Activated CD8-positive, alpha-beta memory T cell treated with anti-CD3 and anti-CD28 coated beads for 4 hours (primary cell): ENCODE results near the gene LST1.
"Not testable (repeated sequence)": the region's sequence is repeated elsewhere in the genome, so short reads cannot be mapped to it uniquely, and the experiment has no call there.

Experiments used
- DNase-seq, 2 donors: peaks; one replicate each; pipeline ENCODE4 v3.0.0-alpha.2; 2020; ENCODE audit warnings: low read depth in 2 of 2

The LST1 gene

DNA sequence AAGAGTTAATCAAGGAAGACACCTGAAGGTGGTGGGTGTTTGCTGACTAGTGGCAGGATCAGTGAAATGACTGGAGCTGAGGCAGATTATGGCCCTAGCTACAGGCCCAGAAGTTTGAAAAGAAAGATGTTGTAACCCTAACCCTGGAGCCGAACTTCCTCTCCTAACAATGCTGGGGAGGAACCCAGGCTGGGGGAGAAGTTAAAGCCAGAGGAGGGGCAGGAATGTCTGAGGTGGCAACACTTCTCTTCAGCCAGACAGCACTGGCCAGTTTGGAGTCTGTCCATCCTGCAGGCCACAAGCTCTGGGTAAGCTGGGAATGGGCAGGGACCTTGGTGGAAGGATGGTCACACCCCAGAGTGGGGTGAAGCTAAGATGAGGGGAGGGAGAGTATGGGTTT lies at the start of gene LST1:
LST1 (plus strand) TSS at position 270 of the 400 bp plus-strand sequence. CDS start 1,023 bp downstream, outside the sequence.
- DNase-seq, result no peak

- DNase-seq, result no peak
Measured at GRCh38 chr6:31538805-31539400, 47.2 kb upstream of the LST1 start.

GRCh38 chr6:31540640-31541039 lies 45.4 kb upstream of the LST1 start:
- no peak for DNase-seq

GRCh38 chr6:31541059-31541657 lies 44.9 kb upstream of the LST1 start:
- DNase-seq, result peak in 1 of 2 donors; percentile 35

DNA sequence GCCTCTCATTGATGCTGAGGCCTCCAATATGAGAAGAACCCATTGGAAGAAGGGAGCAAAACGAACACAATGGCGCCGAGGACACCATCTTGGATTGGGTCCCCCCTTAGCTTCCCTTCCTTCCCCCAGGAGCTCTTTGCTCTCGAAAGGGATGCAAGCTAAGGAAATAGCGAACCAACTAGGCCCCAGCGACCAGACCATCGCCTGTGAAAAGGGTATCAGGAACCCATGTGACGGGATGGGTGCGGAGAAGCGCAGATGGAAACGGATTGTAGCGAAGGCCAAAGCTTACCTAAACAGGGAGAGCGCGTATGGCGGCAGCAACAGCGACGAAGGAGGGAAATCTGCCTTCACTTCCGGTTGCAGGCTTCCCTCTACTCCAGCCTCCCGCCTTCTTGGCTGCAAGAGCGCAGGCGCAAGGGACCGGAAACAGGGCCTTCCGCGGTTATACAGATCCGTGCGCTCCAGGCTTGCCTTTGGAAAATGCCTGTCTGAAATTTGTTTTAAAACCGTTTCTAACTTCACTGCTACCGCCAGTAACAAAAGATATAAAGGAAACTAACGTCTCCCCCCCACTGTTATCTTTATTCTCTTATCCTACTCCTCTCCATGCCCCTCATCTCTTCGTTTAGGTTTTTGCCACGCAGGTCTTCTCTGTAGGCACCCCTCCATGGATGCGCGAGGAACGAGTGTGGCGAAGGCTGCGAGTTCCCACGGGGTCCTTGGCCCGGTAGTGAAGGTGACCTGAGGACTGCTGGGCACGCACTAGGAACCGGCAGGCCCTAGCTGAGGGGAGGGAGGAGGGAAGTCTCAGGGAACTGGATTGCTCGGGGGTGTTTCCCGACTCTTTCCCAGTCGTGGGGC lies 44.2 kb upstream of the LST1 start, which contains the start of gene DDX39B:
DDX39B (minus strand) TSS at position 346 of the 864 bp plus-strand sequence. CDS start 1,471 bp downstream, outside the sequence.
- DNase-seq, result peak; percentile 84 to 88

DNA sequence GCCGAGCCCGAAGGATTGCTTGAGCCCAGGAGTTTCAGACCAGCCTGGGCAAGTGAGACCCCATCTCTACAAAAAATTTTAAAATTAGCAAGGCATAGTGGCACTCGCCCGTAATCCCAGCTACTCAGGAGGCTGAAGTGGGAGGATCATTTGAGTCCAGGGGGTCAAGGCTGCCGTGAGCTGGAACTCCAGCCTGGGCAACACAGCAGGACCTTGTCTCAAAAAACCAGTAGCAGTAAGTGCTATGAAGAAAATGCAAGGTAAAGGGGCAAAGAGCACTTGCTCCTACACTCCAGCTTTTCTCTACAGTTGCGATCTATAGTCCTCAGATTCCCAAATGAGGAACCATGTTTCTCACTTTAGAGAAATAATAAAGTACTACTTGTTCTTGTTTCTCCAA lies 42.4 kb upstream of the LST1 start:
- DNase-seq, result no peak

DNA sequence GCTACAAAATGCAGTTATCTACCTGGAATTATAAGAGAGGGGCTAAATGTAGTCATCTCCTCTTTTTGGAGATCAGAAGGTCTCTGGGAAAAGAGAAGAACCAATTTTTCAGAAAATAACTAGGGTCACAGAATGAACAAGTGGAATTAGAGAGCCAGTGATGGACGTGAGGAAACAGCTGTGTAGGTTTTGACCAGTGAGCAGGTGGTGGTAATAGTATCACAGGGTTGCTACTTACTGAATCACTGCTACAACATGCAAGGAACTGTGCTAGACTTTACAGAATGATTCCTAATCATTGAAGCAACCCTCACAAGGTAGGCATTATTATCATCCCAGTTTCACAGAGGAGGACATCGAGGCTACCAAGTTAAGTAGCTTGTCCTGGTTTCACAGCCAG lies 41.4 kb upstream of the LST1 start:
- DNase-seq, result no peak

DNA sequence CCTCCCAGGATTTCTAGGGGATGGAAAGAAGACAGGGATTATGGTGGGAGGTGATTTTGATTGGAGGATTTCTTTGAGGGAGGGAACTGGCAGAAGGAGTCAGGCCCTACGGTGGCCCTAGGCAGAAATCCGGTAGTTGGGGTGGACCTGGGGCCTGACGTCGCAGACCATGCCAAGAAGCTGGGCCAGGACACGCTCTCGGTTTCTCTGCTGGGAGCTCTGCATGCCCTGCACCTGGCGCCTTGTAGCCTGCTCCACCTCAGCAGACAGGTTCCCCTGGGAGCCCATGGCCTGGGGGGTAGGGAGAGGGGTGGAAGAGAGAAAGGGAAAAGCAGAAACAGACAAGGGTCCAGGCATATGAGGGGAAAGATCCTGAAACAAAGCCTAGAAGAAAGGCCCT lies 40.8 kb upstream of the LST1 start:
- no peak for DNase-seq

DNA sequence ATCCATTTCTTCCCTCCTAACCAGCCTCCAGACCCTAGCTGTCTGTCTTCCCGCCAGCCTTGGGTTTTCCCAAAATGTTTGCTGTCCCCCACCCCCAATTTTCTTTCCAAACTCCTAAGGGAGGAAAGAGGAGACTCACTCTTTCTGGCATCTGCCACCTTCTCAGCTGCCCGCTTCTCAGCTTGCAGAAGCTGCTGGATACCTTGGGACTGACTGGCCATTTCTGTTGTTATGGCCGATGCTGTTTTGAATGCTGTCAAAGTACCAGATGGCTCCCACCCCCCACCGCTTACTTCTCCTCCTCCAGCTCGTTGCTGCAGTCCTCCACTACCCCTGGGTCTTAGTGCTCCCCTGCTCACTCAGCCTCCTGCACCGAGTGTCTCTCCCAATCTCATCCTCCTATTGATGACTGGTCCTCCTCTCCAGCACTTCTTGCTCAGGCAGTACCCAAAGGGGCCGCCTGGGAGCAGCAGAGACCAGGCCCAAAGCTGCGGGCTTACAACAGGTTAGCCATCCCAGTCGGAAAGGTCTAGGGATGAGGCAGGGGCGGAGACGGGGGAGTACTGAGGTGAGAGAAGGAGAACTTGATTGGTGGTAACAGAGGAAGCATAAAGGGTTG lies 39.6 kb upstream of the LST1 start, which contains the start of gene ATP6V1G2:
ATP6V1G2 (minus strand) TSS at position 270 of the 619 bp plus-strand sequence; CDS start at position 221, 49 bp downstream.
- DNase-seq, result peak; percentile 69 to 74

GRCh38 chr6:31546958-31547726 lies 38.9 kb upstream of the LST1 start, which contains the start of gene NFKBIL1:
TSS of gene NFKBIL1 (plus strand) at chr6:31547608. CDS start at chr6:31547695, 87 bp downstream.
- peak; percentile 82 to 88 for DNase-seq

DNA sequence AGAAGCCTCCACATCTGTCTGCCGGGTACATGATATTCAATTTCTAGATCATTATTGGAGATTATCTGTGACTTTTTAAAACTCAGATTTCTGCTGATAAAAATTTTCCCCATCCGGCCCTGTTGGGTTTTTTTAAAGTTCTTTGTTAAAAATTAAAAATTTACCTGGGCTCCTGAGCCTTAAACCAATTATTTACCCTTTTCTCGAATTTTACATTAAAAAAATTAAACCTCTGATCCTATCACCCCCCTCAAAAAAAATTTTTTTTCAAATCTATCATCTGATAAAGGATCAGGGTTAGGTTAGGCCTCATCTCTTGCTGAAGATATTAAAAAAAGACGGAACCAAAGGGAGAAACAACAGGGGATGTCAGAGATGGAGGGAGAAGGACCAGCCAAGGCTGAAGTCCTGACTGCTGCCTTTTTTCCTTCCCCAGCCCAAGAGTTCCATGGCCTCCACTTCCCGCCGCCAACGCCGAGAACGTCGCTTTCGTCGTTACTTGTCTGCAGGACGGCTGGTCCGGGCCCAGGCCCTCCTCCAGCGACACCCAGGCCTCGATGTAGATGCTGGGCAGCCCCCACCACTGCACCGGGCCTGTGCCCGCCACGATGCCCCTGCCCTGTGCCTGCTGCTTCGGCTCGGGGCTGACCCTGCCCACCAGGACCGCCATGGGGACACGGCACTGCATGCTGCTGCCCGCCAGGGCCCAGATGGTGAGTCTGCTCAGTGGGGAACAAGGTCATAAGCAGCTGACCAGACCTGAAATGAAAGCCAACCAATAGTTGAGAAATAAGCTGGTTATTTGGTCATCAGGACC lies 38.1 kb upstream of the LST1 start:
- DNase-seq, result no peak

- DNase-seq, result no peak
Measured at GRCh38 chr6:31548544-31548873, 37.6 kb upstream of the LST1 start.

- not testable (repeated sequence) for DNase-seq
Measured at GRCh38 chr6:31551371-31551770, 34.7 kb upstream of the LST1 start.

DNA sequence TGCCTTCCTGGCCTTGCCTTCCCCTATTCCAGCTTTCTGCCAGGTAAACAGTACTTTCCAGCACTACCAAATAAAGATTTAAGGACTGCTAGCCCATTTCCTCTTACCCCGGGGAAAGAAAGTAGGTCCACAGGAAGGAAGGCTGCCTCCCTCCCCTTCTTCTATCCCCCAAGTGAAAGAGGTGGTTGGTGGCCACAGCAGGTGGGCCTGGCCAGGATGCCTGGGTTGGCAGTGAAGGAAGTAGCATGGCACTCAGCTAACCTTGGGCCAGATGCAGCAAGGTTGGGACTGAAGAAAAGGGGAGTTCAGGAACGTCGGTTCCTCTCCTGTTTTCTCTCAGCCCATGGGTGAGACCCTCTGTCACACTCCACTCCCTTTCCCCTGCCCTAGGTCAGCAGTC lies 29.8 kb upstream of the LST1 start:
- DNase-seq, result no peak

DNA sequence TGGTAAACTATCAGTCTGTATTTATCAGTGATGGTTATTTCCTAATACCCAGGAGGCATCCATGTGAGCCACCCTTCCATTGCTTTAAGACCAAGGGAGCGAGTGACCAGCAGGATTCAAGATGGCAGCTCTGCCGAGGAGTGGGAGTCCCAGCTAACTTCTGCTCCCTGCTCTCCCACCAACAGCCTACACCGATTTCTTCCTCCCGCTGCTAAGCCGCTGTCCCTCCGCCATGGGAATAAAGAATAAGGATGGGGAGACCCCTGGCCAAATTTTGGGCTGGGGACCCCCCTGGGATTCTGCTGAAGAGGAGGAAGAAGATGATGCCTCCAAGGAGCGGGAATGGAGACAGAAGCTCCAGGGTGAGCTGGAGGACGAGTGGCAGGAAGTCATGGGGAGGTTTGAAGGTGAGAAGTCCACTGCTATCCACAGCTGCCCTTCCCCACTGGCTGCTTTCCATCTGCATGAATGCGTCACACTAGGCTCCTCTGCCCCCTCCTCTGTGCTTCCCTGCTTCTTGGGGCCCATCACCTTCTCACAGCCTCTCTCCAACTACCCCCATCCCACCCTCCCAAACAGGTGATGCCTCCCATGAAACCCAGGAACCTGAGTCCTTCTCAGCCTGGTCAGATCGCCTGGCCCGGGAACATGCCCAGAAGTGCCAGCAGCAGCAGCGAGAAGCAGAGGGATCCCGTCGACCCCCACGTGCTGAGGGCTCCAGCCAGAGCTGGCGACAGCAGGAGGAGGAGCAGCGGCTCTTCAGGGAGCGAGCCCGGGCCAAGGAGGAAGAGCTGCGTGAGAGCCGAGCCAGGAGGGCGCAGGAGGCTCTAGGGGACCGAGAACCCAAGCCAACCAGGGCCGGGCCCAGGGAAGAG lies 28.4 kb upstream of the LST1 start:
- DNase-seq, result no peak

GRCh38 chr6:31558318-31558625 lies 27.8 kb upstream of the LST1 start:
- no peak for DNase-seq

GRCh38 chr6:31558631-31559500 lies 27.2 kb upstream of the LST1 start:
- DNase-seq, result no peak

DNA sequence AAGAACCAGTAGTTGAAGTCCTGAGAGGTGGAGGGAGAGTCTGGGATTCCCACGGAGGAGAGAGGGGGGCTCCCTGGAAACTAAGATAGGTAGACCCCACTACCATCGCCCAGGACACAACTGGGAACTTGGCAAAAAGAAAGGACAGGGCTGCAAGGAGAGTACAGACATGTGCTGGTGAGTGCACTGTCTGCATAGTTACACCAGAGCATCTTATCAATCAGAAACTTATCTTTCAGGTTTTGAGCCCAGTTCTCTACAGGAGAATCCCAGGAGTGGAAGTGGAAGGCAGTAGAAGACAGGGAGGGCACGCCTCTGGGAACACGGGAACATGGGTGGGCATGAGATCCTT lies 26.5 kb upstream of the LST1 start:
- DNase-seq, result no peak
